Measurements from ENCODE around the gene CMKLR1. TPM values are rescaled to one million over a fixed set of nuclear protein-coding genes. Genes with fewer than 3 reads are reported as not detected.

The CMKLR1 gene
- total RNA-seq, 1 donor from 2014 or later, result not detected

DNA sequence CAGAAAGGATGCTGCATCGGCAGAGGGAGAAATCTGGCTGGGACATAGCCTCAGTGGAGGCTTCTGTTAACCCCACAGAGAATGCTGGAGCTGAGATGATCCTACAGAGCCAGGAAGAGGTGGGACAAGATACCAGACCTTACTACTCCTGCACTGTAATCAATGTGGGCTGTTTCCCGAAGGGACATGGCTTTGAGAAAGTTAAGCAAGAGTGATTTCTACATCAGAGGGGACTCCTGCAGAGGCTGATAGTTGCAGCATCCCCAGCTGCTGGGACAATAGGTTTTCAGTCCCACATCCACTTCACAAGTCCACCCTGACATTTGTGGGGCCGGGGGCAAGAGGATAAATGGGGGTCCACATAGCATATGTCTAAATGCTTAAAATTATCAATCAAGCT, 22.5 kb upstream of the CMKLR1 start:
- no peaks in the 10 kb centered on the region for H3K79me2 ChIP-seq (ENCODE audit: low read depth)
- Mint-ChIP-seq H3K4me3 (no peak overlapping the region), H3K27me3 (ENCODE audit: insufficient read depth, low read depth) (peaks cover 19% of the 10 kb centered on the region), H3K4me1 (peaks cover 22% of the 10 kb centered on the region), H3K36me3 (no peaks in the 10 kb centered on the region), H3K27ac (no peak overlapping the region), H3K9me3 (no peaks in the 10 kb centered on the region)
- TF ChIP-seq, protein P1, sequence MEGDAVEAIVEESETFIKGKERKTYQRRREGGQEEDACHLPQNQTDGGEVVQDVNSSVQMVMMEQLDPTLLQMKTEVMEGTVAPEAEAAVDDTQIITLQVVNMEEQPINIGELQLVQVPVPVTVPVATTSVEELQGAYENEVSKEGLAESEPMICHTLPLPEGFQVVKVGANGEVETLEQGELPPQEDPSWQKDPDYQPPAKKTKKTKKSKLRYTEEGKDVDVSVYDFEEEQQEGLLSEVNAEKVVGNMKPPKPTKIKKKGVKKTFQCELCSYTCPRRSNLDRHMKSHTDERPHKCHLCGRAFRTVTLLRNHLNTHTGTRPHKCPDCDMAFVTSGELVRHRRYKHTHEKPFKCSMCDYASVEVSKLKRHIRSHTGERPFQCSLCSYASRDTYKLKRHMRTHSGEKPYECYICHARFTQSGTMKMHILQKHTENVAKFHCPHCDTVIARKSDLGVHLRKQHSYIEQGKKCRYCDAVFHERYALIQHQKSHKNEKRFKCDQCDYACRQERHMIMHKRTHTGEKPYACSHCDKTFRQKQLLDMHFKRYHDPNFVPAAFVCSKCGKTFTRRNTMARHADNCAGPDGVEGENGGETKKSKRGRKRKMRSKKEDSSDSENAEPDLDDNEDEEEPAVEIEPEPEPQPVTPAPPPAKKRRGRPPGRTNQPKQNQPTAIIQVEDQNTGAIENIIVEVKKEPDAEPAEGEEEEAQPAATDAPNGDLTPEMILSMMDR (IDR thresholded peaks at IDR 0.05), result no peak
- no peak for TF ChIP-seq EZH2phosphoT487 (IDR thresholded peaks at IDR 0.05)
- TF ChIP-seq EZH2 (IDR thresholded peaks at IDR 0.05), result no peak
- no peak overlapping the region for H3K4me3 ChIP-seq
- no peak overlapping the region for H3K27ac ChIP-seq
- H3K27me3 ChIP-seq, result no peaks in the 10 kb centered on the region
- no peak for DNase-seq (ENCODE audit: low spot score)
- H3K36me3 ChIP-seq, result no peaks in the 10 kb centered on the region
- H4K20me1 ChIP-seq (ENCODE audit: low read depth), result no peaks in the 10 kb centered on the region
- H3F3A ChIP-seq (ENCODE audit: low read depth), result no peaks in the 10 kb centered on the region
- no peak overlapping the region for H3K4me2 ChIP-seq
- H3K9ac ChIP-seq, result no peak overlapping the region
- no peaks in the 10 kb centered on the region for H3K9me3 ChIP-seq (ENCODE audit: low read depth)
- peaks cover 10% of the 10 kb centered on the region for H3K4me1 ChIP-seq
- H2AFZ ChIP-seq (replicated peaks), result no peak overlapping the region

DNA sequence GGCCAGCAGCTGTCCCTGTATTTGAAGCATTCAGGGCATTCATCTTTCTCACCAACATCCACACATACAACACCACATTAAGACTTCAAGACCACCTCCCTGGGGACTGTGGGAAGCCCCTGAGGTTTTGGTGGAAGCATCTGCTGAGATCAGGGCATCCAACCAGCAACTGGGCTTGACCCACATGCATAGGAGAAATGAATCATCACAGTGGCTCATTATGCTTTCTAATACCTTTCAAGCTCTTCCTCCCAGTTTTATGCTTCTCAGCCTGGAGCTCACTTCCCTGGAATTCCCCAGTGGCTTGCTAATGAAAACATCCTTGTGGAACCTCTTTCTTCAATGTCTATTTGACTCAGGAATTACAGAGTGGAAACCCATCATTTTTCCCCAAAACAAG, 21.4 kb upstream of the CMKLR1 start:
- no peak overlapping the region for H3K4me3 Mint-ChIP-seq
- no peak for DNase-seq (ENCODE audit: low spot score)
- H3K36me3 Mint-ChIP-seq, result no peaks in the 10 kb centered on the region
- peaks cover 10% of the 10 kb centered on the region for H3K4me1 ChIP-seq
- H4K20me1 ChIP-seq (ENCODE audit: low read depth), result no peaks in the 10 kb centered on the region
- H3K27me3 ChIP-seq, result no peaks in the 10 kb centered on the region
- no peaks in the 10 kb centered on the region for H3K79me2 ChIP-seq (ENCODE audit: low read depth)
- TF ChIP-seq, protein P1 (IDR thresholded peaks at IDR 0.05), result no peak
- TF ChIP-seq EZH2 (IDR thresholded peaks at IDR 0.05), result no peak
- no peak for TF ChIP-seq EZH2phosphoT487 (IDR thresholded peaks at IDR 0.05)
- H3K9me3 ChIP-seq (ENCODE audit: low read depth), result no peaks in the 10 kb centered on the region
- no peak overlapping the region for H3K4me3 ChIP-seq
- H3K27ac Mint-ChIP-seq, result peak overlapping the region; percentile 18
- peaks cover 19% of the 10 kb centered on the region for H3K27me3 Mint-ChIP-seq (ENCODE audit: insufficient read depth, low read depth)
- H3K4me1 Mint-ChIP-seq, result peaks cover 33% of the 10 kb centered on the region
- H3K9ac ChIP-seq, result no peak overlapping the region
- no peaks in the 10 kb centered on the region for H3K9me3 Mint-ChIP-seq
- H3K4me2 ChIP-seq, result no peak overlapping the region
- H3K36me3 ChIP-seq, result no peaks in the 10 kb centered on the region
- H3F3A ChIP-seq (ENCODE audit: low read depth), result no peaks in the 10 kb centered on the region
- no peak overlapping the region for H2AFZ ChIP-seq (replicated peaks)
- no peak overlapping the region for H3K27ac ChIP-seq

DNA sequence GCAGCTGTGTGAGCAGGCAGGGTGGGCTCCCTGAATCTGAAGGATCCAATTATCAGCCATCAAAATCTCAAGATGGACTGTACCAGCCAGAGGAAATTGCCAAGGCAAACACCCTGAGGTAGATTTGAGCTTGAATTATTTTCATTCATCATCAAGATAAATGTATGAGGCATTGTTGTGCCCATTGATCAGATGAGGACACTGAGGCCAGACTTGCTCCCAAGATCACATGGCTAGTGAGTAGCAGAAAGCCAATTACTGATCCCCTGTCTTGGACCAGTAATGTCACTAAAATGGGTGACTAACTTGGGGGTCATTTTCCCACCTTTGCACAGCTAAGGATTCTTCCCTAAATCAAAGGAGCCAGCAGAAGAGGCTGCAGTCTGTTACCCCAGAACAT, 20.9 kb upstream of the CMKLR1 start:
- no peak overlapping the region for H3K4me2 ChIP-seq
- H2AFZ ChIP-seq (replicated peaks), result no peak overlapping the region
- Mint-ChIP-seq H3K9me3 (no peaks in the 10 kb centered on the region), H3K4me1 (peaks cover 33% of the 10 kb centered on the region), H3K36me3 (no peaks in the 10 kb centered on the region), H3K27me3 (ENCODE audit: insufficient read depth, low read depth) (peaks cover 19% of the 10 kb centered on the region), H3K4me3 (no peak overlapping the region), H3K27ac (no peak overlapping the region)
- H3F3A ChIP-seq (ENCODE audit: low read depth), result no peaks in the 10 kb centered on the region
- no peaks in the 10 kb centered on the region for H3K36me3 ChIP-seq
- DNase-seq (ENCODE audit: low spot score), result no peak
- no peak overlapping the region for H3K9ac ChIP-seq
- TF ChIP-seq, protein P1 (IDR thresholded peaks at IDR 0.05), result no peak
- TF ChIP-seq EZH2 (IDR thresholded peaks at IDR 0.05), result no peak
- no peak for TF ChIP-seq EZH2phosphoT487 (IDR thresholded peaks at IDR 0.05)
- H3K27ac ChIP-seq, result no peak overlapping the region
- H3K79me2 ChIP-seq (ENCODE audit: low read depth), result no peaks in the 10 kb centered on the region
- no peaks in the 10 kb centered on the region for H3K9me3 ChIP-seq (ENCODE audit: low read depth)
- H3K4me3 ChIP-seq, result no peak overlapping the region
- peaks cover 10% of the 10 kb centered on the region for H3K4me1 ChIP-seq
- no peaks in the 10 kb centered on the region for H3K27me3 ChIP-seq
- H4K20me1 ChIP-seq (ENCODE audit: low read depth), result no peaks in the 10 kb centered on the region

Measured in neural progenitor cell (in vitro differentiated cells).